ENCODE measurements around the gene CDKL1. TPM values are rescaled to one million over a fixed set of nuclear protein-coding genes. Genes with fewer than 3 reads are reported as not detected.

The CDKL1 gene
- polyA plus RNA-seq, 2 of the 4 experiments (the other 2 are of a cell fraction): 10.2 to 11.0 TPM

DNA sequence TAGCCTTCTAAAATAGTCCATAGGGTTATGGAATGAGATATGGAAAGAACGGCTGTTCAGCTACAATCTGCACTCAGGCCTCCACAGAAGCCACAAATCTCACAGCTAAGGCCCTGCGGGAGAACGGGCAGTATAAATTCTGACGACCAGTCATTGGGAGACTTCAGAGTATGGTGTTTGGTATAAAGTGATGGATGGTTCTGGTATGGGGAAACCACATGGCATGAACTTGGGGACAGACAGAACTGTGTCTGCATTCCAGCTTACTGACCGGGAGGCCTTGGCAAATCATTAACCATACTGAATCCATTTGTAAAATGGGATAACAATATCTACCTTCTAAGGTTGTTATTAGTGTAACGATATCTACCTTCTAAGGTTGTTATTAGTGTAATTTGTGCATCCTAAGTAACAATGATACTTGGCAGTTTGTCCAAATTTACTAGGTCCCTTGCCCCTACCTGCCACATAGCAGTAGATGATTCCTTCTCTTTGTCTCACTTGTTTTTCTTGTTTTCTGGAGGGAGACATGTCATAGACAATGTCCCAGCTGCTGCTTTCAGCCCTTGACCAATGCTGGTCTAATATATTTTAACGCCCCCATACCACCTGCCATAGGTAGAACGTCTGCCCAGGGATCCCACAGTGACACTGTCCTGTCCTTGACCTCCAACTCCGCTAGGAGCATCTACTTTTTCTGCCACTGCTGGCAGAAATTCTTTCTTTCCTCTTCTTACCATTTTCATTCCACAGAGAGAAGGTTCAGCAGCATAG lies 6.8 kb downstream of the CDKL1 start:
- Histone ChIP-seq H3K4me3 (no peak overlapping the region), H3K9me3 (no peaks in the 10 kb centered on the region), H3K4me2 (peak overlapping the region; percentile 13), H3K4me1 (peaks cover 11% of the 10 kb centered on the region), H3K27ac (no peak overlapping the region)
- ChIA-PET POLR2A (no interaction called here), CTCF (interaction anchor here (1.3 to 1.4 kb wide), 2 partner anchors 69 to 79 kb away, joined by 3 read pairs; no protein-coding TSS in a partner anchor)
- FAIRE-seq (no peak), ATAC-seq (peak; percentile 63 to 74; a peak in 5 of 6 replicates), DNase-seq (ENCODE audit: low read depth in 1 of 2, low spot score in 1 of 2) (peak; percentile 21 to 26)
- 55% methylated on average over 9 of the region's 9 CpGs for WGBS (ENCODE audit: missing lambda C conversion rate)
- TF ChIP-seq, protein P1, sequence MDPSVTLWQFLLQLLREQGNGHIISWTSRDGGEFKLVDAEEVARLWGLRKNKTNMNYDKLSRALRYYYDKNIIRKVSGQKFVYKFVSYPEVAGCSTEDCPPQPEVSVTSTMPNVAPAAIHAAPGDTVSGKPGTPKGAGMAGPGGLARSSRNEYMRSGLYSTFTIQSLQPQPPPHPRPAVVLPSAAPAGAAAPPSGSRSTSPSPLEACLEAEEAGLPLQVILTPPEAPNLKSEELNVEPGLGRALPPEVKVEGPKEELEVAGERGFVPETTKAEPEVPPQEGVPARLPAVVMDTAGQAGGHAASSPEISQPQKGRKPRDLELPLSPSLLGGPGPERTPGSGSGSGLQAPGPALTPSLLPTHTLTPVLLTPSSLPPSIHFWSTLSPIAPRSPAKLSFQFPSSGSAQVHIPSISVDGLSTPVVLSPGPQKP (IDR thresholded peaks at IDR 0.05; ENCODE audit: low read depth, low read length): no peak
- TF ChIP-seq TP53 (CRISPR knock-in tag; IDR thresholded peaks at IDR 0.05): no peak
- TF ChIP-seq ZC3H11A (IDR thresholded peaks at IDR 0.05): no peak
- no peak for TF ChIP-seq POLR2AphosphoS2 (conservative IDR thresholded peaks at IDR 0.05; ENCODE audit: low read length)
- no peak for TF ChIP-seq RNF2 (IDR thresholded peaks at IDR 0.05; ENCODE audit: borderline replicate concordance, low read depth)

- Histone ChIP-seq H3K4me1 (peaks cover 11% of the 10 kb centered on the region), H3K4me2 (no peak overlapping the region), H3K9me3 (no peaks in the 10 kb centered on the region), H3K4me3 (no peak overlapping the region), H3K27ac (no peak overlapping the region)
- TF ChIP-seq MYC (IDR thresholded peaks at IDR 0.05; ENCODE audit: borderline replicate concordance, low read length) (no peak), HDAC2 (IDR thresholded peaks at IDR 0.05) (no peak), JUNB (IDR thresholded peaks at IDR 0.05) (no peak), ZFP36 (IDR thresholded peaks at IDR 0.05; ENCODE audit: borderline replicate concordance, partially characterized antibody) (no peak), NPAS2 (CRISPR knock-in tag; IDR thresholded peaks at IDR 0.05; ENCODE audit: borderline replicate concordance) (no peak), SREBF2 (IDR thresholded peaks at IDR 0.05) (no peak), TP53 (CRISPR knock-in tag; IDR thresholded peaks at IDR 0.05) (no peak), HES2 (IDR thresholded peaks at IDR 0.05) (no peak), POLR2A (IDR thresholded peaks at IDR 0.05; ENCODE audit: low read length) (no peak), ZNF302 (CRISPR knock-in tag; IDR thresholded peaks at IDR 0.05) (no peak)
- no peak for FAIRE-seq
- POLR2A ChIA-PET: no interaction called here
- CTCF ChIA-PET: interaction anchor here (1.4 kb wide), 1 partner anchor 68 kb away, joined by 3 read pairs; no protein-coding TSS in a partner anchor
- 92% methylated on average over 9 of the region's 9 CpGs for WGBS (ENCODE audit: missing lambda C conversion rate)
- ATAC-seq: no peak; a peak in 1 of 6 replicates
- no peak for DNase-seq (ENCODE audit: low read depth in 1 of 2, low spot score in 1 of 2)
Observed at GRCh38 chr14:50388256-50388931, 8.3 kb downstream of the CDKL1 start.

- Histone ChIP-seq H3K27ac (no peak overlapping the region), H3K4me3 (no peak overlapping the region), H3K4me2 (no peak overlapping the region), H3K9me3 (no peaks in the 10 kb centered on the region), H3K4me1 (peaks cover 11% of the 10 kb centered on the region)
- DNase-seq (ENCODE audit: low read depth in 1 of 2, low spot score in 1 of 2): no peak
- ChIA-PET POLR2A (no interaction called here), CTCF (interaction anchor here (0.7 to 1.4 kb wide), 2 partner anchors 13 to 66 kb away, joined by 3 to 5 read pairs; no protein-coding TSS in a partner anchor)
- WGBS (ENCODE audit: missing lambda C conversion rate): 100% methylated on average over 1 of the region's 1 CpG
- FAIRE-seq: no peak
- ATAC-seq: no peak
- TF ChIP-seq HES2 (IDR thresholded peaks at IDR 0.05): no peak
- TF ChIP-seq MAFK (IDR thresholded peaks at IDR 0.05; ENCODE audit: partially characterized antibody): peak; percentile 90
- TF ChIP-seq RFX5 (IDR thresholded peaks at IDR 0.05): no peak
- TF ChIP-seq CHD4 (IDR thresholded peaks at IDR 0.05; ENCODE audit: borderline replicate concordance): no peak
Observed at GRCh38 chr14:50387548-50387947, 9.1 kb downstream of the CDKL1 start.
